Measurements from ENCODE around the gene ZNF462.

DNA sequence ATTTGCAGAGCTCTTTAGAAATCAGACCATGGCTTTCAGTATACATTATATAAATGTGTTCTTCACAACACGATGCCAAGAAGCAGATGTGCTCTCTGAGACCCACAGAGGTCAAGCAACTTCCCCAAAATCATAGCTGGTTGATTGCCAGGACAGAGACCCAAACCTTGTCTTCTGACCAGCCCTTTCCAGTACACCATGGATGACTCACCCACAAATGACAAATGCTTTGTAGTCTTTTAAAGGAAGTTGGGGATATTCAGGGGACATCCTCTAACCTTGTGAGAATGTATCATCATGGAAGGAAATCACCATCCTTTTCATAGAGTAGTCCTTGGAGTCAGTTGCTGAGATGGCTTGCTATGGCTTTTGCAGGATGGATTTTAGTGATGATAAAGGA is 30.1 kb downstream of the ZNF462 start:
- TF ChIP-seq NFIC (IDR thresholded peaks at IDR 0.05) (no peak), CEBPB (IDR thresholded peaks at IDR 0.05) (no peak), TAF1 (IDR thresholded peaks at IDR 0.05; ENCODE audit: low read depth) (no peak), YY1 (IDR thresholded peaks at IDR 0.05; ENCODE audit: low read depth) (no peak), TEAD4 (IDR thresholded peaks at IDR 0.05) (no peak), EP300 (IDR thresholded peaks at IDR 0.05; ENCODE audit: borderline replicate concordance) (no peak), FOXM1 (IDR thresholded peaks at IDR 0.05; ENCODE audit: borderline replicate concordance, low read depth) (no peak), ZBTB7A (IDR thresholded peaks at IDR 0.05; ENCODE audit: low read depth) (no peak), EGR1 (IDR thresholded peaks at IDR 0.05) (no peak), CREB1 (IDR thresholded peaks at IDR 0.05; ENCODE audit: low read depth) (no peak)
- TF ChIP-seq, protein P1, sequence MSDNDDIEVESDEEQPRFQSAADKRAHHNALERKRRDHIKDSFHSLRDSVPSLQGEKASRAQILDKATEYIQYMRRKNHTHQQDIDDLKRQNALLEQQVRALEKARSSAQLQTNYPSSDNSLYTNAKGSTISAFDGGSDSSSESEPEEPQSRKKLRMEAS (IDR thresholded peaks at IDR 0.05), result no peak
- TF ChIP-seq, protein P2, sequence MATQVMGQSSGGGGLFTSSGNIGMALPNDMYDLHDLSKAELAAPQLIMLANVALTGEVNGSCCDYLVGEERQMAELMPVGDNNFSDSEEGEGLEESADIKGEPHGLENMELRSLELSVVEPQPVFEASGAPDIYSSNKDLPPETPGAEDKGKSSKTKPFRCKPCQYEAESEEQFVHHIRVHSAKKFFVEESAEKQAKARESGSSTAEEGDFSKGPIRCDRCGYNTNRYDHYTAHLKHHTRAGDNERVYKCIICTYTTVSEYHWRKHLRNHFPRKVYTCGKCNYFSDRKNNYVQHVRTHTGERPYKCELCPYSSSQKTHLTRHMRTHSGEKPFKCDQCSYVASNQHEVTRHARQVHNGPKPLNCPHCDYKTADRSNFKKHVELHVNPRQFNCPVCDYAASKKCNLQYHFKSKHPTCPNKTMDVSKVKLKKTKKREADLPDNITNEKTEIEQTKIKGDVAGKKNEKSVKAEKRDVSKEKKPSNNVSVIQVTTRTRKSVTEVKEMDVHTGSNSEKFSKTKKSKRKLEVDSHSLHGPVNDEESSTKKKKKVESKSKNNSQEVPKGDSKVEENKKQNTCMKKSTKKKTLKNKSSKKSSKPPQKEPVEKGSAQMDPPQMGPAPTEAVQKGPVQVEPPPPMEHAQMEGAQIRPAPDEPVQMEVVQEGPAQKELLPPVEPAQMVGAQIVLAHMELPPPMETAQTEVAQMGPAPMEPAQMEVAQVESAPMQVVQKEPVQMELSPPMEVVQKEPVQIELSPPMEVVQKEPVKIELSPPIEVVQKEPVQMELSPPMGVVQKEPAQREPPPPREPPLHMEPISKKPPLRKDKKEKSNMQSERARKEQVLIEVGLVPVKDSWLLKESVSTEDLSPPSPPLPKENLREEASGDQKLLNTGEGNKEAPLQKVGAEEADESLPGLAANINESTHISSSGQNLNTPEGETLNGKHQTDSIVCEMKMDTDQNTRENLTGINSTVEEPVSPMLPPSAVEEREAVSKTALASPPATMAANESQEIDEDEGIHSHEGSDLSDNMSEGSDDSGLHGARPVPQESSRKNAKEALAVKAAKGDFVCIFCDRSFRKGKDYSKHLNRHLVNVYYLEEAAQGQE (IDR thresholded peaks at IDR 0.05; ENCODE audit: low read depth), result no peak
- TF ChIP-seq, protein P3, sequence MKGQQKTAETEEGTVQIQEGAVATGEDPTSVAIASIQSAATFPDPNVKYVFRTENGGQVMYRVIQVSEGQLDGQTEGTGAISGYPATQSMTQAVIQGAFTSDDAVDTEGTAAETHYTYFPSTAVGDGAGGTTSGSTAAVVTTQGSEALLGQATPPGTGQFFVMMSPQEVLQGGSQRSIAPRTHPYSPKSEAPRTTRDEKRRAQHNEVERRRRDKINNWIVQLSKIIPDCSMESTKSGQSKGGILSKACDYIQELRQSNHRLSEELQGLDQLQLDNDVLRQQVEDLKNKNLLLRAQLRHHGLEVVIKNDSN (IDR thresholded peaks at IDR 0.05), result no peak

Measured in Ishikawa (cell line).